ENCODE results near the gene FUT9. TPM values are rescaled to one million over a fixed set of nuclear protein-coding genes. Genes with fewer than 3 reads are reported as not detected.

Gene FUT9
- total RNA-seq, 6 experiments from 2014 or later = not detected

DNA sequence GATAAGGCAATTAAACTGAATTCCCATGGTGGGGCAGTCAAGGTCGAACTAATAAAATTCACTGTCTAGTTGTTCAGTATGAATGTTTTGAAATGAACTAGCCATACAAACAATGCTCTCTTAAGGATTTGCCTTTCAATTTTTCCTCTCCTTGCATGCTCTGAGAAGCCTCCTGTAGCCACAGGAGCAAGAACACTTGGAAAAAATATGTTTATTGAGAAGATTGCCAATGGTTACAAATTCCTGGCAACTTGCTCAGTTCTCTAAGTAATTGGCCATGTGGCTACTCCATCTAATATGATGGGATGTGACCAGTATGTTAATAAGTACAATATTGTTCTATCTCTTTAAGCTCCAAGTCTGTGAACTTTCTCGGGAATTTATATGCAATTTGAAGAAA is 49.4 kb downstream of the FUT9 start:
- 12% methylated on average over 2 of the region's 2 CpGs for WGBS (ENCODE audit: insufficient coverage, low coverage, low lambda C conversion rate, missing lambda C conversion rate)

DNA sequence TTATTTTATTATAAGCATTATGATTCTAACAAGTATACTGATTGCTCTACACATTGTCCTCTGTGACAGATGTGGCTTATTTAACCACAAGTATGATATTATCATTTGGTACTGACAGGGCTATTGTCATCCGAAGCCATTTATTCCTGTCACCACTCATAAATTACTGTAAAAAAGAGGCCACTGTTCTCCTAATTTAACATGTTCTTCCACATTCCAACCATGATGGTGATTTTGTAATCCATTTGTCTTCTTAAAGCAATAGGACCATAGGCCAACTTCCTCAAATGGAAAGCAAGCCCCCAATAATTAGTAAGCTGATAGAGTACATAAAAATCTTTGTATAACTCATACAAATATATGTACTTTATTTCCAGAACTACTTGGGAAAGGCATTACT is 50.6 kb downstream of the FUT9 start:
- TF ChIP-seq POLR2A (IDR thresholded peaks at IDR 0.05) (no peak), CTCF (IDR thresholded peaks at IDR 0.05) (no peak)
- DNase-seq = no peak
- H3K9me3 ChIP-seq = no peaks in the 10 kb centered on the region
- H3K4me3 ChIP-seq = no peak overlapping the region
- no peak for ATAC-seq
- intact Hi-C loops (cut with DNase I) = no loop called here
- no peaks in the 10 kb centered on the region for H3K36me3 ChIP-seq
- WGBS (ENCODE audit: insufficient coverage, low coverage, low lambda C conversion rate, missing lambda C conversion rate) = 75% methylated on average over 1 of the region's 1 CpG
- no peak overlapping the region for H3K27ac ChIP-seq
- H3K27me3 ChIP-seq = no peaks in the 10 kb centered on the region
- H3K4me1 ChIP-seq = no peaks in the 10 kb centered on the region

More for the DNA sequence above, 49.4 kb downstream of the FUT9 start:
- H3K9me3 ChIP-seq = no peaks in the 10 kb centered on the region
- TF ChIP-seq POLR2A (IDR thresholded peaks at IDR 0.05) (no peak), CTCF (IDR thresholded peaks at IDR 0.05) (no peak)
- H3K27me3 ChIP-seq = no peaks in the 10 kb centered on the region
- H3K36me3 ChIP-seq = no peaks in the 10 kb centered on the region
- H3K4me3 ChIP-seq = no peak overlapping the region
- no peak overlapping the region for H3K27ac ChIP-seq
- DNase-seq (no peak), ATAC-seq (no peak)
- no peaks in the 10 kb centered on the region for H3K4me1 ChIP-seq
- intact Hi-C loops (cut with DNase I) = no loop called here

- intact Hi-C loops (cut with DNase I) = no loop called here
- H3K27me3 ChIP-seq = no peaks in the 10 kb centered on the region
- ATAC-seq = no peak
- H3K36me3 ChIP-seq = no peaks in the 10 kb centered on the region
- 82% methylated on average over 3 of the region's 3 CpGs for WGBS (ENCODE audit: insufficient coverage, low coverage, low lambda C conversion rate, missing lambda C conversion rate)
- no peak for DNase-seq
- H3K4me1 ChIP-seq = no peaks in the 10 kb centered on the region
- no peaks in the 10 kb centered on the region for H3K9me3 ChIP-seq
- no peak overlapping the region for H3K4me3 ChIP-seq
- TF ChIP-seq CTCF (IDR thresholded peaks at IDR 0.05) (no peak), POLR2A (IDR thresholded peaks at IDR 0.05) (no peak)
- no peak overlapping the region for H3K27ac ChIP-seq
Measured at GRCh38 chr6:96073555-96073954, 57.8 kb downstream of the FUT9 start.

DNA sequence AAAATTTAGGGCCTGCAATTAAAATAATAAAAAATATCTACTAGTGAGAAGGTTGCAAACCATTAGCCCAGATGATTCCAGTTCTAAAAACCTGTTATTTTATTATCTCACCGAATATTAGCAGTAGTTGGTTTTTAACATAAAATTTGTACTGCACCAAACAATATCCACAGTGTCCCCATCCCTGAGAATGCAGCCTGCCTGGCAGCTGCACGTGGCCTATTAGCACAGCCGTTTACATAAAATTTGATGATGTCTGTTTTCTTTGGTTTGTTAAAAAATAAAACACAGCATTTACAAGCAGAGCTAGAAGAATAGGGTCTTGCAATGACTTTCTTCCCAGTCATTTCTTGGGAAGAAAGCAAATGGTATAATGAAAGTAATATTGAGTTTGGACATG is 58.2 kb downstream of the FUT9 start:
- TF ChIP-seq CTCF (IDR thresholded peaks at IDR 0.05) (no peak), POLR2A (IDR thresholded peaks at IDR 0.05) (no peak)
- H3K4me1 ChIP-seq = no peaks in the 10 kb centered on the region
- DNase-seq = no peak
- H3K27me3 ChIP-seq = no peaks in the 10 kb centered on the region
- no peak overlapping the region for H3K4me3 ChIP-seq
- ATAC-seq = no peak
- no peaks in the 10 kb centered on the region for H3K9me3 ChIP-seq
- H3K27ac ChIP-seq = no peak overlapping the region
- 34% methylated on average over 3 of the region's 3 CpGs for WGBS (ENCODE audit: insufficient coverage, low coverage, low lambda C conversion rate, missing lambda C conversion rate)
- H3K36me3 ChIP-seq = no peaks in the 10 kb centered on the region
- intact Hi-C loops (cut with DNase I) = no loop called here

- TF ChIP-seq CTCF (IDR thresholded peaks at IDR 0.05) (no peak), POLR2A (IDR thresholded peaks at IDR 0.05) (no peak)
- WGBS (ENCODE audit: insufficient coverage, low coverage, low lambda C conversion rate, missing lambda C conversion rate) = 26% methylated on average over 1 of the region's 1 CpG
- Histone ChIP-seq H3K36me3 (no peaks in the 10 kb centered on the region), H3K9me3 (no peaks in the 10 kb centered on the region), H3K27ac (no peak overlapping the region), H3K27me3 (no peaks in the 10 kb centered on the region), H3K4me3 (no peak overlapping the region), H3K4me1 (no peaks in the 10 kb centered on the region)
- no peak for DNase-seq
- no peak for ATAC-seq
- intact Hi-C loops (cut with DNase I) = no loop called here
Measured at GRCh38 chr6:96075826-96076225, 60.1 kb downstream of the FUT9 start.
